H1 (cell line): ENCODE results near the gene RFTN2. TPM values are rescaled to one million over a fixed set of nuclear protein-coding genes. Genes with fewer than 3 reads are reported as not detected.

ENCODE experiments used
- CTBP2 ChIP-seq: IDR thresholded peaks from 2 replicates; pipeline ENCODE4 v1.7.0; 2011; ENCODE audit warnings: borderline replicate concordance, mild to moderate bottlenecking, moderate library complexity, mixed read lengths, low read length; ENCODE audit not compliant: insufficient read depth, insufficient read length
- EGR1 ChIP-seq: IDR thresholded peaks from 2 replicates; pipeline ENCODE4 v1.6.1; 2011; ENCODE audit warnings: low read depth, low read length, borderline replicate concordance
- GTF2F1 ChIP-seq: IDR thresholded peaks from 2 replicates; pipeline ENCODE4 v1.6.1; 2012; ENCODE audit warnings: low read depth, low read length, improper control_type of control experiment, borderline replicate concordance
- JUN ChIP-seq: IDR thresholded peaks from 2 replicates; pipeline ENCODE4 v1.6.1; 2011; ENCODE audit warnings: low read depth, mild to moderate bottlenecking, improper control_type of control experiment, low read length
- KDM5A ChIP-seq: fragments of 200-600 bp; IDR thresholded peaks from 2 replicates; pipeline ENCODE4 v1.7.1; 2012; ENCODE audit warnings: mild to moderate bottlenecking, low read length, inconsistent platforms, mixed read lengths
- RAD21 ChIP-seq, 2 experiments: IDR thresholded peaks in 1 of 2; conservative IDR thresholded peaks in 1 of 2; 2 replicates each; pipeline ENCODE4 v1.6.1; 2011; ENCODE audit warnings: low read depth in 2 of 2, low read length in 2 of 2, improper control_type of control experiment in 1 of 2, inconsistent platforms in 1 of 2, mild to moderate bottlenecking in 1 of 2, moderate library complexity in 1 of 2
- SIRT6 ChIP-seq: IDR thresholded peaks from one replicate; pipeline ENCODE4 v1.7.1; 2012; ENCODE audit warnings: low read length, inconsistent platforms
- polyA plus RNA-seq, 7 experiments: library from polyadenylated mRNA; depleted of rRNA in 3 of 7; stranded (reverse) in 5 of 7; unstranded in 2 of 7; fragments of >200 nt in 5 of 7; fragments of 200-250 nt in 2 of 7; gene quantifications; 1 replicate in 5 of 7; 2 replicates in 1 of 7; 4 replicates in 1 of 7; pipeline versions ENCODE4 v1.2.1 to v1.2.3, GENCODE V29; 2011 to 2013; ENCODE audit warnings: missing spikeins in 2 of 7, mixed read lengths in 2 of 7
- small RNA-seq: library from polyadenylated mRNA; stranded (forward); fragments of <200 nt; extraction: miRNeasy Mini kit (QIAGEN cat#:217004); gene quantifications from one replicate; pipeline ENCODE3, GENCODE V24; 2013; ENCODE audit not compliant: insufficient read depth
- total RNA-seq: library from RNA; stranded (reverse); fragmentation: NEBNext Ultra II Directional; extraction: Animal tissue kit (Norgen Biotek cat#: 25700); gene quantifications from 2 replicates; pipeline ENCODE4 v1.2.1, GENCODE V29; 2021

Gene RFTN2
- total and polyA plus RNA-seq, 2 of the 8 experiments (the other 6 are each of a cell fraction or from before 2014, with no cell fraction given) = 2.3 to 2.4 TPM

GRCh38 chr2:197538412-197538811 lies 137.0 kb downstream of the RFTN2 start (continued):
- TF ChIP-seq GTF2F1 (no peak), EGR1 (no peak), KDM5A (no peak), JUN (no peak), RAD21 (IDR thresholded peaks at IDR 0.05 in 1 of 2, conservative IDR thresholded peaks at IDR 0.05 in 1 of 2; ENCODE audit: low read depth in 2 of 2, low read length in 2 of 2) (no peak), SIRT6 (no peak), CTBP2 (no peak)

Small RNAs within 50 kb of the gene (small RNA-seq; reads per million reads assigned to genes)
- not detected for gene AC020550.1

Other genes with a start within 250 kb of the RFTN2 start
- 294 and 320 TPM in 2 replicates for gene SF3B1, start 240.6 kb downstream of the RFTN2 start, total RNA-seq
- 189 and 403 TPM in 2 replicates for gene SF3B1, start 240.6 kb downstream of the RFTN2 start, polyA plus RNA-seq (2011; rRNA removed)
- 17.0 and 17.3 TPM in 2 replicates for gene COQ10B, start 222.0 kb downstream of the RFTN2 start, total RNA-seq
- gene COQ10B, start 222.0 kb downstream of the RFTN2 start, polyA plus RNA-seq (2011; rRNA removed) = 1.7 and 1.9 TPM in 2 replicates
- 1,063 and 1,108 TPM in 2 replicates for gene HSPD1, start 175.7 kb downstream of the RFTN2 start, total RNA-seq
- gene HSPD1, start 175.7 kb downstream of the RFTN2 start, polyA plus RNA-seq (2011; rRNA removed) = 166 and 221 TPM in 2 replicates
- gene HSPE1, start 175.2 kb downstream of the RFTN2 start, total RNA-seq = 364 and 377 TPM in 2 replicates
- gene HSPE1, start 175.2 kb downstream of the RFTN2 start, polyA plus RNA-seq (2011; rRNA removed) = 105 and 206 TPM in 2 replicates
- gene MOB4, start 159.5 kb downstream of the RFTN2 start, total RNA-seq = 46.8 and 54.2 TPM in 2 replicates
- 19.3 and 51.5 TPM in 2 replicates for gene MOB4, start 159.5 kb downstream of the RFTN2 start, polyA plus RNA-seq (2011; rRNA removed)
- 26.8 and 27.2 TPM in 2 replicates for gene MARS2, start 29.8 kb upstream of the RFTN2 start, total RNA-seq
- 15.7 and 18.9 TPM in 2 replicates for gene MARS2, start 29.8 kb upstream of the RFTN2 start, polyA plus RNA-seq (2011; rRNA removed)
- not detected in 2 replicates for gene BOLL, start 109.7 kb upstream of the RFTN2 start, total RNA-seq
- gene BOLL, start 109.7 kb upstream of the RFTN2 start, polyA plus RNA-seq (2011; rRNA removed) = 0.03 TPM in 1 of 2 replicates, not detected in the other
- gene PLCL1, start 129.0 kb upstream of the RFTN2 start, total RNA-seq = not detected in 2 replicates
- not detected in 2 replicates for gene PLCL1, start 129.0 kb upstream of the RFTN2 start, polyA plus RNA-seq (2011; rRNA removed)